GM12878 (cell line): ENCODE measurements around the gene AGRN. TPM values are rescaled to one million over a fixed set of nuclear protein-coding genes. Genes with fewer than 3 reads are reported as not detected.
A peak's percentile ranks its signal among the peaks of the same experiment; 100 is the strongest.
"Not testable (repeated sequence)": the region's sequence is repeated elsewhere in the genome, so short reads cannot be mapped to it uniquely, and the experiment has no call there.

ENCODE experiments used
- ATAC-seq: fragments of 200-7000 bp; cut with Tn5 transposase; 3 replicates; pipeline ENCODE4 v1.9.1; 2020; ENCODE audit warnings: mild to moderate bottlenecking, moderate library complexity
- BruUV-seq: library from RNA; stranded (reverse); fragments of 400-500 nt; replicated peaks from 2 replicates; lab custom pipeline; 2021; lab: Mats Ljungman, UMichigan
- CTCF ChIA-PET: fragments of 300-600 bp; sonication (Branson Sonifier 250); formaldehyde crosslinking; extraction: SDS; loops from one replicate; lab custom pipeline; 2021; ENCODE audit warnings: inconsistent platforms; lab: Yijun Ruan, JAX
- POLR2A ChIA-PET: fragments of 350-600 bp; formaldehyde crosslinking; extraction: SDS; loops from one replicate; lab custom pipeline; 2021; ENCODE audit warnings: inconsistent platforms; lab: Charles Lee
- RAD21 ChIA-PET: fragments of 300-600 bp; sonication (Branson Sonifier 250); formaldehyde crosslinking; loops from one replicate; lab custom pipeline; 2023; ENCODE audit warnings: antibody characterized with exemption; ENCODE audit not compliant: unreplicated experiment; lab: Charles Lee
- SMC1A ChIA-PET: fragments of 300-600 bp; sonication (Branson Sonifier 250); formaldehyde crosslinking; loops from one replicate; lab custom pipeline; 2023; ENCODE audit not compliant: unreplicated experiment, uncharacterized antibody; lab: Charles Lee
- DNase-seq: peaks from one replicate; pipeline ENCODE4 v3.0.0-alpha.2; 2011; ENCODE audit warnings: low read depth, low spot score
- FAIRE-seq: peaks from 3 replicates; lab custom pipeline; 2011; peaks lifted over from hg19 to GRCh38; lab: Jason Lieb, UNC
- H2AFZ ChIP-seq: 2 replicates; pipeline ENCODE4 v1.6.0; 2011; ENCODE audit warnings: low read depth, low read length, control low read depth; ENCODE audit not compliant: control insufficient read depth
- H3K27ac ChIP-seq: 2 replicates; pipeline ENCODE4 v1.5.1; 2011; ENCODE audit warnings: control low read depth; ENCODE audit not compliant: control insufficient read depth, insufficient read depth
- H3K27me3 ChIP-seq, 2 experiments: replicated peaks in 1 of 2; 2 replicates each; pipeline versions ENCODE4 v1.6.0 to v1.6.1; 2011; ENCODE audit warnings: low read length in 1 of 2; ENCODE audit not compliant: control insufficient read depth in 2 of 2, insufficient read depth in 2 of 2
- H3K36me3 ChIP-seq, 2 experiments: 2 replicates each; pipeline ENCODE4 v1.5.1; 2011; ENCODE audit warnings: low read length in 1 of 2; ENCODE audit not compliant: control insufficient read depth in 2 of 2, insufficient read depth in 2 of 2
- H3K4me1 ChIP-seq: 2 replicates; pipeline ENCODE4 v1.6.1; 2011; ENCODE audit warnings: mild to moderate bottlenecking, low read length, moderate library complexity, mixed read lengths; ENCODE audit not compliant: control insufficient read depth, insufficient read depth
- H3K4me2 ChIP-seq: 2 replicates; pipeline ENCODE4 v1.6.0; 2011; ENCODE audit warnings: control low read depth; ENCODE audit not compliant: control insufficient read depth, insufficient read depth
- H3K4me3 ChIP-seq: fragments of 200-600 bp; sonication (generic); 2 replicates; pipeline ENCODE4 v1.5.1; 2016
- H3K79me2 ChIP-seq: 2 replicates; pipeline ENCODE4 v1.6.0; 2011; ENCODE audit warnings: low read length; ENCODE audit not compliant: control insufficient read depth, insufficient read depth
- H3K9ac ChIP-seq: 2 replicates; pipeline ENCODE4 v1.8.0; 2011; ENCODE audit warnings: low read length, control low read depth, mixed read lengths; ENCODE audit not compliant: control insufficient read depth, insufficient read depth
- H3K9me3 ChIP-seq: replicated peaks from 3 replicates; pipeline ENCODE4 v1.5.1; 2011; ENCODE audit warnings: mild to moderate bottlenecking, low read length; ENCODE audit not compliant: control insufficient read depth, insufficient read depth
- H4K20me1 ChIP-seq: 2 replicates; pipeline ENCODE4 v1.6.0; 2011; ENCODE audit not compliant: control insufficient read depth, insufficient read depth
- CTCF ChIP-seq, 3 experiments: IDR thresholded peaks in 2 of 3; conservative IDR thresholded peaks in 1 of 3; 2 replicates each; pipeline ENCODE4 v1.5.1; 2011; ENCODE audit warnings: low read depth in 3 of 3, low read length in 3 of 3, mild to moderate bottlenecking in 3 of 3, control low read depth in 2 of 3, moderate library complexity in 2 of 3, inconsistent platforms in 1 of 3, mixed read lengths in 1 of 3; ENCODE audit not compliant: control insufficient read depth in 2 of 3, insufficient read depth in 1 of 3; ENCODE audit errors: extremely low read depth in 1 of 3
- DPF2 ChIP-seq: fragments of 450-650 bp; IDR thresholded peaks from 2 replicates; pipeline ENCODE4 v1.6.1; 2017; ENCODE audit warnings: mild to moderate bottlenecking
- LARP7 ChIP-seq: fragments of 450-650 bp; IDR thresholded peaks from 2 replicates; pipeline ENCODE4 v1.6.1; 2017; ENCODE audit warnings: mild to moderate bottlenecking
- NR2C2 ChIP-seq: IDR thresholded peaks from 2 replicates; pipeline ENCODE4 v1.6.1; 2011; ENCODE audit warnings: borderline replicate concordance, low read depth; ENCODE audit not compliant: control insufficient read depth, insufficient read length
- NR2F1 ChIP-seq: fragments of 450-650 bp; conservative IDR thresholded peaks from 2 replicates; pipeline ENCODE4 v1.6.1; 2017; ENCODE audit warnings: mild to moderate bottlenecking
- POLR2AphosphoS5 ChIP-seq: IDR thresholded peaks from 2 replicates; pipeline ENCODE4 v1.6.1; 2011; ENCODE audit warnings: mild to moderate bottlenecking, low read length, inconsistent platforms
- RAD21 ChIP-seq: IDR thresholded peaks from 2 replicates; pipeline ENCODE4 v1.6.1; 2011; ENCODE audit warnings: mild to moderate bottlenecking, low read depth, low read length, moderate library complexity; ENCODE audit not compliant: insufficient read depth
- RBBP5 ChIP-seq: fragments of 200-600 bp; sonication (generic); conservative IDR thresholded peaks from 2 replicates; pipeline ENCODE4 v1.6.1; 2016
- RFX5 ChIP-seq: IDR thresholded peaks from 2 replicates; pipeline ENCODE4 v1.6.1; 2011; ENCODE audit warnings: low read depth, low read length, improper control_type of control experiment
- SMC3 ChIP-seq: IDR thresholded peaks from 2 replicates; pipeline ENCODE4 v1.6.1; 2011; ENCODE audit warnings: low read length, improper control_type of control experiment, borderline replicate concordance
- WGBS: methylation state at CpG from one replicate; pipeline ENCODE4 v1.1.6; 2016; ENCODE audit warnings: low lambda C conversion rate; ENCODE audit not compliant: insufficient replicate concordance, insufficient coverage; ENCODE audit errors: missing lambda C conversion rate; 5-methylcytosine and 5-hydroxymethylcytosine counted together
- in situ Hi-C: fragments of 300-500 bp; cut with MboI; formaldehyde crosslinking; loops from 9 replicates; pipeline ENCODE4 v1.14.3; 2018; ENCODE audit warnings: mixed read lengths
- intact Hi-C: fragments of 100-400 bp; cut with micrococcal nuclease; formaldehyde crosslinking; loops from one replicate; pipeline ENCODE4 v1.14.2; 2022; ENCODE audit not compliant: unreplicated experiment
- polyA plus RNA-seq, 11 experiments: library from polyadenylated mRNA; depleted of rRNA in 4 of 11; unstranded in 6 of 11; stranded (reverse) in 5 of 11; fragments of >200 nt; fragmentation: Nextera tagmentation in 4 of 11; fragmentation: Illumina TruSeq in 1 of 11; extraction: Ambion mirVana in 4 of 11; extraction: Trizol in 1 of 11; gene quantifications; 1 replicate in 1 of 11; 2 replicates in 10 of 11; pipeline versions ENCODE4 v1.2.1 to v1.2.3, GENCODE V29; 2011 to 2016; ENCODE audit warnings: inconsistent platforms in 2 of 11, missing spikeins in 2 of 11, low read depth in 1 of 11
- total RNA-seq, 4 experiments: library from RNA; depleted of rRNA in 3 of 4; stranded (reverse); fragments of >200 nt in 3 of 4; fragmentation: Illumina TruSeq in 1 of 4; extraction: Trizol in 1 of 4; gene quantifications; 2 replicates each; pipeline versions ENCODE4 v1.2.1 to v1.2.3, GENCODE V29; 2013 to 2021

The AGRN gene
- total and polyA plus RNA-seq, 10 of the 15 experiments (the other 5 are each of a cell fraction or from before 2014, with no cell fraction given), result 0.02 to 41.8 (median 4.1) TPM

- H3K9ac ChIP-seq, result no peak overlapping the region
- ChIA-PET CTCF (interaction anchor here (1.4 kb wide), 1 partner anchor 70 kb away, joined by 5 read pairs; no protein-coding TSS in a partner anchor), POLR2A (interaction anchor here (0.6 kb wide), 2 partner anchors 71 to 460 kb away, joined by 3 read pairs; no protein-coding TSS in a partner anchor), SMC1A (interaction anchor here (0.6 to 1.4 kb wide), 3 partner anchors 70 to 195 kb away, joined by 3 read pairs; no protein-coding TSS in a partner anchor), RAD21 (interaction anchor here (0.6 kb wide), 1 partner anchor 87 kb away, joined by 3 read pairs; no protein-coding TSS in a partner anchor)
- intact Hi-C loops (no loop called here), in situ Hi-C loops (no loop called here)
- no peaks in the 10 kb centered on the region; the same call in 2 of the 3 replicates for H3K9me3 ChIP-seq
- H3K27me3 ChIP-seq, result no peaks in the 10 kb centered on the region
- WGBS, result 34% methylated on average over 29 of the region's 40 CpGs
- peak overlapping the region; percentile 34 for H2AFZ ChIP-seq
- no TSS peak for BruUV-seq
- H4K20me1 ChIP-seq, result no peaks in the 10 kb centered on the region
- no peaks in the 10 kb centered on the region for H3K4me1 ChIP-seq
- no peak overlapping the region for H3K27ac ChIP-seq
- peak overlapping the region; percentile 17; the same call in 1 of the 2 replicates for H3K4me2 ChIP-seq
- ATAC-seq, result peak; percentile 90
- 0 out of 2 replicates have a peak, but pooled peaks have one; percentile 29 for TF ChIP-seq NR2F1
- TF ChIP-seq POLR2AphosphoS5, result no peak
- TF ChIP-seq CTCF (IDR thresholded peaks at IDR 0.05 in 2 of 3, conservative IDR thresholded peaks at IDR 0.05 in 1 of 3; ENCODE audit: control insufficient read depth in 2 of 3, extremely low read depth in 1 of 3, insufficient read depth in 1 of 3, low read depth in 3 of 3, low read length in 3 of 3), result peak; percentile 28 to 52 (median 32); a peak in 5 of 6 replicates
- TF ChIP-seq RBBP5, result no peak
- TF ChIP-seq DPF2, result 0 out of 2 replicates have a peak, but pooled peaks have one; percentile 44
- TF ChIP-seq RAD21, result peak; percentile 49
- TF ChIP-seq SMC3, result peak; percentile 19; the same call in 1 of the 2 replicates
- TF ChIP-seq LARP7, result peak; percentile 54; the same call in 1 of the 2 replicates
- no peak for TF ChIP-seq RFX5
- TF ChIP-seq NR2C2, result no peak
- no peak for FAIRE-seq
- H3K79me2 ChIP-seq, result no peaks in the 10 kb centered on the region
- DNase-seq, result no peak
- no peaks in the 10 kb centered on the region for H3K36me3 ChIP-seq
- H3K4me3 ChIP-seq, result no peak overlapping the region
Observed at GRCh38 chr1:975896-976683, 43.8 kb upstream of the AGRN start.

- CTCF ChIA-PET, H3K9me3 ChIP-seq, H3K4me2 ChIP-seq, H4K20me1 ChIP-seq, H3K27me3 ChIP-seq, H3K27ac ChIP-seq, H2AFZ ChIP-seq, intact Hi-C loops, FAIRE-seq, ATAC-seq, H3K36me3 ChIP-seq, DNase-seq, in situ Hi-C loops, H3K9ac ChIP-seq, BruUV-seq, H3K4me3 ChIP-seq, RAD21 ChIA-PET, H3K79me2 ChIP-seq, H3K4me1 ChIP-seq: not testable (repeated sequence)
- SMC1A ChIA-PET, result interaction anchor here (0.6 to 1.4 kb wide), 2 partner anchors 71 to 195 kb away, joined by 3 read pairs; no protein-coding TSS in a partner anchor
- no CpG with 5 or more reads among the region's 39 CpGs for WGBS
- POLR2A ChIA-PET, result interaction anchor here (0.6 kb wide), 1 partner anchor 72 kb away, joined by 3 read pairs; no protein-coding TSS in a partner anchor
Observed at GRCh38 chr1:976791-977190, 43.1 kb upstream of the AGRN start.
